ENCODE results near the gene ARHGAP32.
"Not testable (repeated sequence)": the region's sequence is repeated elsewhere in the genome, so short reads cannot be mapped to it uniquely, and the experiment has no call there.

The ARHGAP32 gene

DNA sequence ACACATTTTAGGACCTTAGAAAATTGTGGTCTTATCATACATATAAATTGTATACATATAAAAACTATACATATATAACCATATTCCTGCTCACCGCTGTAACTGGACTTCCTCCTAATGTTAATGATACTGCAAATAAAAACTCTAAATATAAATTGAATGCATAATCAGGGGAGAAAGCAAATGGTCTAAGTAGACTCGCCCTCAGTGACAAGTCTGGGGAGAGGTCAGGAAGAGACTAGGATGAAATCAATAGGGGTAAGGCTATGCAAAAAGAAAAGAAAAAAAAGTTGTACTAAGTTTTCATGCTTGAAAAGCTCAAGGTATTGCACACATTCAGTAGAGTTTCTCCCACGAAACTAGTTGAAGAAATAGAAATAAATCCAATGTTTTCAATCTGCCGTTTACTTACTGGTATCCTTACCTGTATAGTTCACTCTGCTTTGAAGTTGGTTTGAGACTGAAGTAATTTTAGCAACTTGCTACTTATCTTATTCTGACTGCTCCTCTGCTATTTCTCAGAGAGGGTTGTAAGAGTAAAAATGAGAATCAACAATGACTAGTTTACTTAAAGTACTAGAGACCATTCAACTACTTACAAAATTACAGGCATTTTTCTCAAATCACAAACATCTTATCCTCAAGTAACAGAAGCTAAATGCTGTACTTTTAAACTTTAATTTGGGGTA is 12.2 kb upstream of the ARHGAP32 start:
- TF ChIP-seq, protein P1, sequence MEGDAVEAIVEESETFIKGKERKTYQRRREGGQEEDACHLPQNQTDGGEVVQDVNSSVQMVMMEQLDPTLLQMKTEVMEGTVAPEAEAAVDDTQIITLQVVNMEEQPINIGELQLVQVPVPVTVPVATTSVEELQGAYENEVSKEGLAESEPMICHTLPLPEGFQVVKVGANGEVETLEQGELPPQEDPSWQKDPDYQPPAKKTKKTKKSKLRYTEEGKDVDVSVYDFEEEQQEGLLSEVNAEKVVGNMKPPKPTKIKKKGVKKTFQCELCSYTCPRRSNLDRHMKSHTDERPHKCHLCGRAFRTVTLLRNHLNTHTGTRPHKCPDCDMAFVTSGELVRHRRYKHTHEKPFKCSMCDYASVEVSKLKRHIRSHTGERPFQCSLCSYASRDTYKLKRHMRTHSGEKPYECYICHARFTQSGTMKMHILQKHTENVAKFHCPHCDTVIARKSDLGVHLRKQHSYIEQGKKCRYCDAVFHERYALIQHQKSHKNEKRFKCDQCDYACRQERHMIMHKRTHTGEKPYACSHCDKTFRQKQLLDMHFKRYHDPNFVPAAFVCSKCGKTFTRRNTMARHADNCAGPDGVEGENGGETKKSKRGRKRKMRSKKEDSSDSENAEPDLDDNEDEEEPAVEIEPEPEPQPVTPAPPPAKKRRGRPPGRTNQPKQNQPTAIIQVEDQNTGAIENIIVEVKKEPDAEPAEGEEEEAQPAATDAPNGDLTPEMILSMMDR (IDR thresholded peaks at IDR 0.05): no peak
- Histone ChIP-seq H3K27ac (no peak overlapping the region), H3K4me3 (no peak overlapping the region)
- DNase-seq (ENCODE audit: low spot score): no peak

DNA sequence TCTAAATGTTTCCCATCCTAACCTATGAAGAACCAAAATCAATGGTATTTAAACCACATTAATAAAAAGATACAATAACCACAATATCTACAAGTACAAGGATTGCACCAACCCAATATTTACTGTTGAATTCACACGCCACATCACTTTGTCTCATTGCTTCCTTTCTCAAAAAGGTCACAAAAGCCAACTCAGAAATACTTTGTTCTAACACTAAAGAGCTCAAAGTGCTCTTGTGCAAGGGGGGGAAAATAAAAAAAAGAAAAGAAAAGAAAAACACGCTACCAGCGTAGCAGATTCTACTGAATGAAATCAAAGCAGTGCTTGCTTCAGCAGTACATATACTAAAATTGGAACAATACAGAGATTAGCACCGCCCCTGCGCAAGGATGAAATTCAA is 10.5 kb upstream of the ARHGAP32 start:
- TF ChIP-seq, protein P1 (IDR thresholded peaks at IDR 0.05): no peak
- Histone ChIP-seq H3K27ac (no peak overlapping the region), H3K4me3 (no peak overlapping the region)
- DNase-seq (ENCODE audit: low spot score): no peak

DNA sequence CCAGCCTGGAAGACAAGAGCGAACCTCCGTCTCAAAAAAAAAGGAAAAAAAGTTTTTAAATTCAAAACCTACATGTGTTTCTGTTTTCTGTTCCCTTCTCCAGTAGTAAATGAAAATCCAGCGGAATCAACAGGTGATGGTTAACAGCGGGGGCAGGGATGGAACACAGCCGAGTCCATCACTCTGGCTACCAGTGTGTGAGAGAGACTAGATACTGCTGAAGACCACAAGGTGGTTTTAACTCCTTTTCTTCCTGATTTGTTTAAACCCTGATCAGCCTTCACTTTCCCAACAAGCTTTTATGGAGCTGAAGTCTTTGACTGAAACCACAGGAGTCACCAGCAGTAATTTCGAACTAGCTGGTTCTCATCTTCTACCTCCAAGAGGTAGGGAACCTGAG is 3.6 kb upstream of the ARHGAP32 start:
- DNase-seq (ENCODE audit: low spot score): no peak
- Histone ChIP-seq H3K4me3 (no peak overlapping the region), H3K27ac (no peak overlapping the region)
- TF ChIP-seq, protein P1 (IDR thresholded peaks at IDR 0.05): no peak

DNA sequence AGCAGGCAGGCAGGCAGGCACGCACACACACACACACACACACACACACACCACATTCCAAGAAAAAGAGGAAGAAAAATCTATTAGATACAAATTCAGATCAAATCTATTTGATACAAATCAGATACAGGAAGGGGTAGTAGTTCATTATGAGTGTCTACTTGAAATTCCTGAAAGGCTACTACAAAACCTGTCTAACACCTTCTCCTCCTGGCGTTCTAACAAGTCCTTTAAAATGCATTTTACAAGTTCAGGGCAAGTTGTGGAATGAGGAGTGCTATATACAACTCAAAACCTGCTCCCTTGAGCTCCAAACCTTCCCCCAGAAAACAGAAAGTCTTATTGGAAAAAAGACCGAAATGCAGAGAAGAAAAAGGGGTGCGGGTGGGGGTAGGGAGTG is 476 bp downstream of the ARHGAP32 start:
- Histone ChIP-seq H3K27ac (no peak overlapping the region), H3K4me3 (no peak overlapping the region)
- TF ChIP-seq, protein P1 (IDR thresholded peaks at IDR 0.05): no peak
- DNase-seq (ENCODE audit: low spot score): no peak

DNA sequence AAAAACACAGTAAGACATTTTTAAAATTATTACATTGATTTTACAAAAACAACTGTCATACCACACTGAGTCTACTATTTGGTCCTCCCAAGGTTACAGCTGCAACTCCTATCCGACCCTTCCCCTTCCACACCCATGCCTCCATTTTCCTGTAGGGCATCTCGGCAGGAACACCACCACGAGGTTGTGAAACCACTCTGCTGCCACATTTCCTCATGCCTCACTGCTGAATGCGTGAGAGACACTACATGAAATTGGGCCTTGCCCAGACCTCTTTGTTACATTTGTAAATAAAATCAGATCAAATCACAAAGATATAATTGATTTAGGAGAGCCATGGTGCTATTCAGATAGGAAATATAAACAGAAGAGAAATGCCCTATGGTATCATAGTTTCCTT is 2.0 kb downstream of the ARHGAP32 start:
- Histone ChIP-seq H3K4me3 (no peak overlapping the region), H3K27ac (no peak overlapping the region)
- DNase-seq (ENCODE audit: low spot score): no peak
- TF ChIP-seq, protein P1 (IDR thresholded peaks at IDR 0.05): no peak

DNA sequence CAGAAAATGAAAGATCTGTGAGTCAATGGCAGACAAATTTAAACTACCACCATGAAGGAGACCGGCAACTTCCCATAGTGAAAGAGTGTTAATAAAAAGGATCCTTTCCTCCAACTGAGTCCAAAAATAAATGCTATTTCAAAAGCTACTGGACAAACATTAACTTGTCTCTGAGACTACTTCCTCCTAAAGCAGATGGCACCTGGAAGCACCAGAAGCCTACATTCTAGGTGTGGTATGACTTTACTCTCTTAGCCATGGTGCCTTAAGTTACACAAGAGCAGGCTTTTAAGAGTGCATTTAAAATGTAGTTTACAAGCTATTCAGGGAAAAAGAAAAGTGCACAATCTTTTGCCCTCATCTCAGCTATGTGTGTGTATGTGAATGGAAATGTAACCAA is 2.5 kb downstream of the ARHGAP32 start:
- Histone ChIP-seq H3K4me3 (no peak overlapping the region), H3K27ac (no peak overlapping the region)
- no peak for DNase-seq (ENCODE audit: low spot score)
- TF ChIP-seq, protein P1 (IDR thresholded peaks at IDR 0.05): no peak

- DNase-seq (ENCODE audit: low spot score): not testable (repeated sequence)
Observed at GRCh38 chr11:129185082-129185481, 7.0 kb downstream of the ARHGAP32 start.

More at GRCh38 chr11:129185082-129185481, 7.0 kb downstream of the ARHGAP32 start:
- H3K4me3 ChIP-seq, H3K27ac ChIP-seq: not testable (repeated sequence)

Data from coronary artery (tissue), 2 donors.